ENCODE results near the gene FSCN2.

DNA sequence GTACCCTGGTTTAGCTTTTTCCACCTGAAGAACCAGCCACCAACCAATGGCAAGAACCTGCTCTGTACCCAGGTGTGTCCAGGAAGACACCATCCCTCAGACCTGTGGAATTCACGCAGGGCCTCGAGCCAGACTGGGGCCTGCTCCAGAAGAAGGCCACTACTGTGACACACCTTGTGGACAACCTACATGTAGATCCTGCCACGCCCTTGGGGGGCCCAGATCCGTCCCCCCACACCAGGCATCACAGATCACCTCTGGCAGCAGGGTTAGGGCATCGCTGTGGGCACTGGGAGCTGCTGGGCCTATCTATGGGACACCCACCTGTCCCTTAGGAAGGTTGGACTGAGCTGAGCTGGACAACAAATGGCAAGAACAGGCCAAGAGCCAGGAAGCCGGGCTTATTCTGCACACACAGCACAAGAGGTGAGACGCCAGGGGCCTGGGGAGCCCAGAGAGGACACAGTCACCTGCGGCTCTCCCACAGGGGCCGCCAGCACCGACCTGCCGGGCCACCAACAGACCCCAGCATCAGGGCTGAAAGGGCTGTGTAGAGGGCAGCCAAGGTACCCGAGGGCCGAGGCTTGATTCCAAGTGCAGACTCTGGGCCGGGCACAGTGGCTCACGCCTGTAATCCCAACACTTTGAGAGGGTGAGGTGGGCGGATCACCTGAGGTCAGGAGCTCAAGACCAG lies 16.3 kb downstream of the FSCN2 start:
- TF ChIP-seq, protein P1, sequence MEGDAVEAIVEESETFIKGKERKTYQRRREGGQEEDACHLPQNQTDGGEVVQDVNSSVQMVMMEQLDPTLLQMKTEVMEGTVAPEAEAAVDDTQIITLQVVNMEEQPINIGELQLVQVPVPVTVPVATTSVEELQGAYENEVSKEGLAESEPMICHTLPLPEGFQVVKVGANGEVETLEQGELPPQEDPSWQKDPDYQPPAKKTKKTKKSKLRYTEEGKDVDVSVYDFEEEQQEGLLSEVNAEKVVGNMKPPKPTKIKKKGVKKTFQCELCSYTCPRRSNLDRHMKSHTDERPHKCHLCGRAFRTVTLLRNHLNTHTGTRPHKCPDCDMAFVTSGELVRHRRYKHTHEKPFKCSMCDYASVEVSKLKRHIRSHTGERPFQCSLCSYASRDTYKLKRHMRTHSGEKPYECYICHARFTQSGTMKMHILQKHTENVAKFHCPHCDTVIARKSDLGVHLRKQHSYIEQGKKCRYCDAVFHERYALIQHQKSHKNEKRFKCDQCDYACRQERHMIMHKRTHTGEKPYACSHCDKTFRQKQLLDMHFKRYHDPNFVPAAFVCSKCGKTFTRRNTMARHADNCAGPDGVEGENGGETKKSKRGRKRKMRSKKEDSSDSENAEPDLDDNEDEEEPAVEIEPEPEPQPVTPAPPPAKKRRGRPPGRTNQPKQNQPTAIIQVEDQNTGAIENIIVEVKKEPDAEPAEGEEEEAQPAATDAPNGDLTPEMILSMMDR (conservative IDR thresholded peaks at IDR 0.05; ENCODE audit: low read length) = no peak
- TF ChIP-seq EZH2phosphoT487 (IDR thresholded peaks at IDR 0.05; ENCODE audit: borderline replicate concordance) = no peak

All from Loucy (cell line).